Aorta (tissue), 5 donors: ENCODE results near the gene MIAT. TPM values are rescaled to one million over a fixed set of nuclear protein-coding genes. Genes with fewer than 3 reads are reported as not detected.
A peak's percentile ranks its signal among the peaks of the same experiment; 100 is the strongest.

Source experiments
- ATAC-seq: fragments of 200-7000 bp; cut with Tn5 transposase; one replicate; pipeline ENCODE4 v1.9.1; 2022; ENCODE audit warnings: moderate library complexity; ENCODE audit not compliant: low FRiP score
- DNase-seq, 2 donors: peaks; one replicate each; pipeline ENCODE4 v3.0.0-alpha.2; 2020
- H3K27ac ChIP-seq, 2 donors: one replicate each; pipeline ENCODE4 v1.5.1; 2013; ENCODE audit warnings: low read length in 2 of 2, mild to moderate bottlenecking in 2 of 2, moderate library complexity in 2 of 2, control low read depth in 1 of 2, inconsistent platforms in 1 of 2, low read depth in 1 of 2
- H3K27me3 ChIP-seq, 2 donors: one replicate each; pipeline ENCODE4 v1.6.1; 2013; ENCODE audit warnings: control low read depth in 1 of 2, low read length in 1 of 2, mild to moderate bottlenecking in 1 of 2, moderate library complexity in 1 of 2; ENCODE audit not compliant: insufficient read depth in 2 of 2, control insufficient read depth in 1 of 2
- H3K36me3 ChIP-seq, 2 donors: one replicate each; pipeline ENCODE4 v1.6.1; 2013; ENCODE audit warnings: control low read depth in 1 of 2, low read length in 1 of 2, mild to moderate bottlenecking in 1 of 2; ENCODE audit not compliant: insufficient read depth in 2 of 2, control insufficient read depth in 1 of 2
- H3K4me1 ChIP-seq, 2 donors: one replicate each; pipeline ENCODE4 v1.6.1; 2013; ENCODE audit warnings: low read length in 2 of 2, control low read depth in 1 of 2, mild to moderate bottlenecking in 1 of 2, moderate library complexity in 1 of 2; ENCODE audit not compliant: insufficient read depth in 2 of 2, control insufficient read depth in 1 of 2
- H3K4me3 ChIP-seq, 2 donors: one replicate each; pipeline ENCODE4 v1.5.1; 2013; ENCODE audit warnings: low read length in 2 of 2, control low read depth in 1 of 2, mild to moderate bottlenecking in 1 of 2
- H3K9me3 ChIP-seq: one replicate; pipeline ENCODE4 v1.6.1; 2013; ENCODE audit warnings: mild to moderate bottlenecking, low read length; ENCODE audit not compliant: control insufficient read depth
- WGBS, 2 donors: extraction: QIAGEN DNeasy Blood & Tissue Kit; methylation state at CpG; one replicate each; pipeline ENCODE4 v1.1.7; 2013; 5-methylcytosine and 5-hydroxymethylcytosine counted together
- intact Hi-C, 2 donors: fragments of 100-400 bp; cut with DNase I; formaldehyde crosslinking; loops; one replicate each; pipeline versions ENCODE4 v1.14.2 to v1.15.0; 2022
- polyA plus RNA-seq, 2 donors: library from polyadenylated mRNA; stranded (reverse); fragments of 200-250 nt; gene quantifications; one replicate each; pipeline ENCODE4 v1.2.3, GENCODE V29; 2013
- total RNA-seq, 2 donors: library from RNA; stranded (reverse); fragmentation: NEBNext Ultra II Directional; extraction: Animal tissue kit (Norgen Biotek cat#: 25700); gene quantifications; one replicate each; pipeline ENCODE4 v1.2.1, GENCODE V29; 2021
- donor health status: healthy with polysubstance abuse.
- donor health status: Bipolar disorder and iron deficiency.
- donor health status: DM: no; HTN: no; CAD: no.
- donor health status: DM: no; HTN: no; CAD: no.
- donor health status: DM: yes; HTN: yes; CAD: no.

The MIAT gene
- total and polyA plus RNA-seq, 4 donors: 0.28 to 5.0 (median 1.6) TPM; not detected in 1

GRCh38 chr22:26615149-26615548 lies 42.2 kb upstream of the MIAT start:
- intact Hi-C loops: no loop called here
- Histone ChIP-seq H3K36me3 (no peaks in the 10 kb centered on the region), H3K9me3 (no peaks in the 10 kb centered on the region), H3K4me1 (no peaks in the 10 kb centered on the region), H3K27ac (no peak overlapping the region), H3K4me3 (no peak overlapping the region), H3K27me3 (no peaks in the 10 kb centered on the region)
- DNase-seq: no peak
- WGBS, 2 donors: 45 to 59% methylated on average over 5 of the region's 5 CpGs
- no peak for ATAC-seq

- intact Hi-C loops: no loop called here
- ATAC-seq: no peak
- 72 to 80% methylated on average over 11 of the region's 11 CpGs for WGBS, 2 donors
- H3K4me3 ChIP-seq: no peak overlapping the region
- no peaks in the 10 kb centered on the region for H3K4me1 ChIP-seq
- no peaks in the 10 kb centered on the region for H3K27me3 ChIP-seq
- DNase-seq: peak in 1 of 2 donors; percentile 64
- no peaks in the 10 kb centered on the region for H3K9me3 ChIP-seq
- H3K36me3 ChIP-seq: no peaks in the 10 kb centered on the region
- H3K27ac ChIP-seq: no peak overlapping the region
Observed at GRCh38 chr22:26615830-26616435, 41.5 kb upstream of the MIAT start.

- ATAC-seq (no peak), DNase-seq (no peak)
- Histone ChIP-seq H3K36me3 (no peaks in the 10 kb centered on the region), H3K27ac (no peak overlapping the region), H3K9me3 (no peaks in the 10 kb centered on the region), H3K4me1 (no peaks in the 10 kb centered on the region), H3K4me3 (no peak overlapping the region), H3K27me3 (no peaks in the 10 kb centered on the region)
- WGBS, 2 donors: 54 to 57% methylated on average over 2 of the region's 2 CpGs
- intact Hi-C loops: no loop called here
Observed at GRCh38 chr22:26616650-26617049, 40.7 kb upstream of the MIAT start.

GRCh38 chr22:26617271-26618199 lies 39.9 kb upstream of the MIAT start, which contains the start of gene CRYBB1:
CRYBB1 (minus strand) TSS chr22:26618027; CDS start chr22:26616319, 1,708 bp downstream.
- Histone ChIP-seq H3K4me1 (no peaks in the 10 kb centered on the region), H3K4me3 (no peak within 1 kb of the TSS), H3K27me3 (no peaks in the 10 kb centered on the region), H3K9me3 (no peaks in the 10 kb centered on the region), H3K36me3 (no peaks in the 10 kb centered on the region), H3K27ac (no peak within 1 kb of the TSS)
- intact Hi-C loops: no loop called here
- WGBS, 2 donors: 68 to 71% methylated on average over 7 of the region's 7 CpGs
- DNase-seq (peak in 1 of 2 donors; percentile 77), ATAC-seq (peak; percentile 19)

- Histone ChIP-seq H3K27me3 (no peaks in the 10 kb centered on the region), H3K36me3 (no peaks in the 10 kb centered on the region), H3K9me3 (no peaks in the 10 kb centered on the region), H3K4me3 (no peak overlapping the region), H3K4me1 (no peaks in the 10 kb centered on the region), H3K27ac (no peak overlapping the region)
- intact Hi-C loops: no loop called here
- no peak for DNase-seq
- no peak for ATAC-seq
- WGBS, 2 donors: 85 to 87% methylated on average over 8 of the region's 8 CpGs
Observed at GRCh38 chr22:26618455-26618854, 38.9 kb upstream of the MIAT start.

- Histone ChIP-seq H3K27ac (no peak overlapping the region), H3K36me3 (no peaks in the 10 kb centered on the region), H3K9me3 (no peaks in the 10 kb centered on the region), H3K27me3 (no peaks in the 10 kb centered on the region), H3K4me3 (no peak overlapping the region), H3K4me1 (no peaks in the 10 kb centered on the region)
- intact Hi-C loops: no loop called here
- DNase-seq (no peak), ATAC-seq (no peak)
- 58 to 61% methylated on average over 6 of the region's 6 CpGs for WGBS, 2 donors
Observed at GRCh38 chr22:26619510-26619909, 37.9 kb upstream of the MIAT start.

GRCh38 chr22:26620197-26620596 lies 37.2 kb upstream of the MIAT start:
- ATAC-seq: no peak
- no peak for DNase-seq
- no peaks in the 10 kb centered on the region for H3K27me3 ChIP-seq
- H3K4me3 ChIP-seq: no peak overlapping the region
- no peaks in the 10 kb centered on the region for H3K36me3 ChIP-seq
- no peaks in the 10 kb centered on the region for H3K4me1 ChIP-seq
- H3K27ac ChIP-seq: no peak overlapping the region
- no peaks in the 10 kb centered on the region for H3K9me3 ChIP-seq
- 62 to 81% methylated on average over 2 of the region's 2 CpGs for WGBS, 2 donors
- intact Hi-C loops: no loop called here

GRCh38 chr22:26621663-26622062 lies 35.7 kb upstream of the MIAT start, which contains the start of gene CRYBA4:
CRYBA4 (plus strand) TSS chr22:26621963; CDS start chr22:26622597, 634 bp downstream.
- no peaks in the 10 kb centered on the region for H3K36me3 ChIP-seq
- no peaks in the 10 kb centered on the region for H3K27me3 ChIP-seq
- no peaks in the 10 kb centered on the region for H3K4me1 ChIP-seq
- no peaks in the 10 kb centered on the region for H3K9me3 ChIP-seq
- no peak within 1 kb of the TSS for H3K4me3 ChIP-seq
- no peak for DNase-seq
- H3K27ac ChIP-seq: no peak within 1 kb of the TSS
- ATAC-seq: no peak
- WGBS, 2 donors: 57 to 59% methylated on average over 7 of the region's 7 CpGs
- intact Hi-C loops: no loop called here
